PC-9 (cell line): Measurements from ENCODE around the gene GLCE. TPM values are rescaled to one million over a fixed set of nuclear protein-coding genes. Genes with fewer than 3 reads are reported as not detected.

ENCODE experiments used
- BruUV-seq: library from RNA; stranded (reverse); fragments of 400-500 nt; replicated peaks from 2 replicates; lab custom pipeline; 2021; lab: Mats Ljungman, UMichigan
- CTCF ChIA-PET: fragments of 300-600 bp; sonication (Branson Sonifier 250); formaldehyde crosslinking; loops from one replicate; lab custom pipeline; 2022; ENCODE audit warnings: antibody characterized with exemption; lab: Charles Lee
- POLR2A ChIA-PET: fragments of 300-600 bp; sonication (Branson Sonifier 250); formaldehyde crosslinking; loops from one replicate; lab custom pipeline; 2022; ENCODE audit warnings: antibody characterized with exemption; ENCODE audit not compliant: unreplicated experiment; lab: Charles Lee
- DNase-seq, 2 experiments: peaks; one replicate each; pipeline versions ENCODE4 v3.0.0 to v3.0.0-alpha.2; 2015 to 2022; ENCODE audit warnings: mixed read lengths in 1 of 2
- H2AFZ ChIP-seq: fragments of 200-600 bp; sonication (generic); 2 replicates; pipeline ENCODE4 v1.8.1; 2017; ENCODE audit warnings: antibody characterized with exemption
- H3F3A ChIP-seq: fragments of 200-600 bp; sonication (generic); 2 replicates; pipeline ENCODE4 v1.8.1; 2017; ENCODE audit warnings: antibody characterized with exemption, mild to moderate bottlenecking, low read depth; ENCODE audit not compliant: insufficient read depth
- H3K27ac ChIP-seq: fragments of 200-600 bp; sonication (generic); 2 replicates; pipeline ENCODE4 v1.6.1; 2016; ENCODE audit warnings: mixed run types
- H3K27me3 ChIP-seq: fragments of 200-600 bp; sonication (generic); 2 replicates; pipeline ENCODE4 v1.6.1; 2016; ENCODE audit warnings: low read depth, mixed run types; ENCODE audit not compliant: insufficient read depth
- H3K36me3 ChIP-seq: fragments of 200-600 bp; sonication (generic); 2 replicates; pipeline ENCODE4 v1.6.1; 2016; ENCODE audit warnings: low read depth, mixed run types
- H3K4me1 ChIP-seq: fragments of 200-600 bp; sonication (generic); replicated peaks from 2 replicates; pipeline ENCODE4 v1.6.1; 2016; ENCODE audit warnings: mixed run types; ENCODE audit not compliant: insufficient read depth
- H3K4me2 ChIP-seq: fragments of 200-600 bp; sonication (generic); 2 replicates; pipeline ENCODE4 v1.6.1; 2017; ENCODE audit warnings: mixed run types
- H3K4me3 ChIP-seq: fragments of 200-600 bp; sonication (generic); 2 replicates; pipeline ENCODE4 v1.6.1; 2016; ENCODE audit warnings: mixed run types
- H3K79me2 ChIP-seq: fragments of 200-600 bp; sonication (generic); 2 replicates; pipeline ENCODE4 v1.6.1; 2017; ENCODE audit warnings: low read depth, mixed run types
- H3K9me2 ChIP-seq: fragments of 200-600 bp; sonication (generic); 2 replicates; pipeline ENCODE4 v1.8.1; 2017; ENCODE audit warnings: mild to moderate bottlenecking; ENCODE audit not compliant: insufficient read depth
- H3K9me3 ChIP-seq: fragments of 200-600 bp; sonication (generic); 2 replicates; pipeline ENCODE4 v1.8.1; 2016; ENCODE audit warnings: low read depth; ENCODE audit not compliant: insufficient read depth
- H4K20me1 ChIP-seq: fragments of 200-600 bp; sonication (generic); 2 replicates; pipeline ENCODE4 v1.8.1; 2017; ENCODE audit not compliant: insufficient read depth
- EZH2 ChIP-seq: fragments of 200-600 bp; sonication (generic); IDR thresholded peaks from 2 replicates; pipeline ENCODE4 v1.8.0; 2017; ENCODE audit warnings: antibody characterized with exemption, low read depth
- intact Hi-C: fragments of 100-400 bp; cut with micrococcal nuclease; formaldehyde crosslinking; loops from one replicate; pipeline ENCODE4 v1.10.0; 2022; ENCODE audit not compliant: unreplicated experiment
- total RNA-seq: library from RNA; stranded (reverse); gene quantifications from 2 replicates; pipeline ENCODE4 v1.2.3, GENCODE V29; 2021
- TF ChIP-seq, protein P1 (sequence below): fragments of 200-600 bp; sonication (generic); conservative IDR thresholded peaks from 2 replicates; pipeline ENCODE4 v1.6.1; 2017; ENCODE audit warnings: mixed run types, antibody characterized with exemption, mild to moderate bottlenecking, moderate library complexity

GLCE gene
- total RNA-seq, 1 experiment from 2014 or later, result 31.3 TPM

DNA sequence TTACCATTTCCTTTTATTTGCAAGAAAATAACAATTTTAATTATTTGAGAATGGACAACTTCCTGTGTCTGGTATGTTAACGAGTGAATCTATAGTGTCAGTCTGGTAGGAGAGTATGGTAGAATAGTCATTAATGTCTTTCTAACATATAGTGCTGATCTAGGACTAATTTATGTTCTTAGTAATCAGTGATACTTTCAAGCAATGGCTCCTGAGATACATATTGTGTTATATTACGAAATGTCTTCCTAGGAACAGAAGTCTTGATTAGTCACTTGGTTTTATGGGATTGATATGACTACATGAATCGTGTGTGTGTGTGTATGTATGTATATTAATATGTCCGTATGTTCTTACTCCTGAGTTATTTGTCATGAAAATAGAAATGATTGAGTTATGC, 71.7 kb downstream of the GLCE start:
- no peaks in the 10 kb centered on the region for H3K4me1 ChIP-seq
- no peak overlapping the region for H3K4me3 ChIP-seq
- H3K9me2 ChIP-seq, result no peaks in the 10 kb centered on the region
- H3K9me3 ChIP-seq, result no peaks in the 10 kb centered on the region
- no peak for TF ChIP-seq EZH2
- intact Hi-C loops, result no loop called here
- ChIA-PET CTCF (no interaction called here), POLR2A (no interaction called here)
- DNase-seq, result no peak
- H3K27ac ChIP-seq, result no peak overlapping the region
- no peaks in the 10 kb centered on the region for H4K20me1 ChIP-seq
- H3F3A ChIP-seq, result no peaks in the 10 kb centered on the region
- BruUV-seq, result no TSS peak
- H3K36me3 ChIP-seq, result peaks cover 5% of the 10 kb centered on the region; the same call in 1 of the 2 replicates
- no peak overlapping the region for H2AFZ ChIP-seq
- H3K79me2 ChIP-seq, result no peaks in the 10 kb centered on the region
- no peak overlapping the region for H3K4me2 ChIP-seq
- H3K27me3 ChIP-seq, result no peaks in the 10 kb centered on the region

DNA sequence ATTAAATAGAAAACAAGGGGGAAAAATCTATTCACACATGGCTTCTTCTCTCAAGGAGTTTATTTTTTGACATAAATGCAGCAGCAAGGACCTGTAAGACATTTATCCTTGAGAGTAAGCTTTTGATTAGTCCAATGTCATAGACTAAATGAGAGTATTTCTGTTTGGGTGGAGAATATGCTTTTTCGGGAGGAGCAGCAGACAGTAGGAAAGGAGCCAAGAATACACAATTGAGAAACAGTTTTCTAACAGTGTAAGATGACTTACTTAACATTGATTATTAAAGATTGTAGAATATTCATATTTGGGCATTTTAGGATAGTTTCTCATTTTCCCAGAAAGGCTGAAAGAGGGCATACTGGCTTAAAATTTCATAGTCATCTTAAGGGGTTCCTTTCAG, 72.3 kb downstream of the GLCE start:
- no peak for DNase-seq
- Histone ChIP-seq H3K9me3 (no peaks in the 10 kb centered on the region), H3K9me2 (no peaks in the 10 kb centered on the region), H3K4me1 (no peaks in the 10 kb centered on the region), H3K27me3 (no peaks in the 10 kb centered on the region), H3K4me3 (no peak overlapping the region), H3K36me3 (peaks cover 5% of the 10 kb centered on the region; the same call in 1 of the 2 replicates), H3K4me2 (no peak overlapping the region), H3K79me2 (no peaks in the 10 kb centered on the region), H4K20me1 (no peaks in the 10 kb centered on the region), H3F3A (no peaks in the 10 kb centered on the region), H3K27ac (no peak overlapping the region), H2AFZ (no peak overlapping the region)
- no peak for TF ChIP-seq EZH2
- TF ChIP-seq, protein P1, sequence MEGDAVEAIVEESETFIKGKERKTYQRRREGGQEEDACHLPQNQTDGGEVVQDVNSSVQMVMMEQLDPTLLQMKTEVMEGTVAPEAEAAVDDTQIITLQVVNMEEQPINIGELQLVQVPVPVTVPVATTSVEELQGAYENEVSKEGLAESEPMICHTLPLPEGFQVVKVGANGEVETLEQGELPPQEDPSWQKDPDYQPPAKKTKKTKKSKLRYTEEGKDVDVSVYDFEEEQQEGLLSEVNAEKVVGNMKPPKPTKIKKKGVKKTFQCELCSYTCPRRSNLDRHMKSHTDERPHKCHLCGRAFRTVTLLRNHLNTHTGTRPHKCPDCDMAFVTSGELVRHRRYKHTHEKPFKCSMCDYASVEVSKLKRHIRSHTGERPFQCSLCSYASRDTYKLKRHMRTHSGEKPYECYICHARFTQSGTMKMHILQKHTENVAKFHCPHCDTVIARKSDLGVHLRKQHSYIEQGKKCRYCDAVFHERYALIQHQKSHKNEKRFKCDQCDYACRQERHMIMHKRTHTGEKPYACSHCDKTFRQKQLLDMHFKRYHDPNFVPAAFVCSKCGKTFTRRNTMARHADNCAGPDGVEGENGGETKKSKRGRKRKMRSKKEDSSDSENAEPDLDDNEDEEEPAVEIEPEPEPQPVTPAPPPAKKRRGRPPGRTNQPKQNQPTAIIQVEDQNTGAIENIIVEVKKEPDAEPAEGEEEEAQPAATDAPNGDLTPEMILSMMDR, result no peak
- POLR2A ChIA-PET, result no interaction called here
- intact Hi-C loops, result no loop called here
- CTCF ChIA-PET, result interaction anchor here (0.7 kb wide), 1 partner anchor 322 kb away, joined by 6 read pairs; no protein-coding TSS in a partner anchor
- no TSS peak for BruUV-seq

DNA sequence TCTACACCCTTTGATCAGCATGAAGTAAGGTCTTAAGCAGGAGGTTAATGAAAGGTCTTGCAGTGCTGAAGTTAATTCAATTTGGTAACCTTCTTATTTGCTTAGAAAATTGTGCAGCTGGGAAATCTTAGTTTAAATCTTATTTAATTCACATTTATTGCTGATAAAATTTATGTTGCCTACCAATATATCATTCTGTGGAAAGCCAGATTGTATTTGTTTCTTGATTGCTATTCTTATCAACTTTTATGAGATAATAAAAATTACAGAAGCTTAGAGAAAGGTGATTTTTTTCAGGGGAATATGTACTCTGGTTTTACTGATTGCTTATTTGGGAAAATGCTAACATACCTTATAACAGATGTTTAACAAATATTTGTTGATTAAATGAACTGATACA, 74.2 kb downstream of the GLCE start:
- Histone ChIP-seq H3K36me3 (no peaks in the 10 kb centered on the region), H3K9me2 (no peaks in the 10 kb centered on the region), H3K9me3 (no peaks in the 10 kb centered on the region), H2AFZ (no peak overlapping the region), H3K4me3 (no peak overlapping the region), H3K4me2 (no peak overlapping the region), H4K20me1 (no peaks in the 10 kb centered on the region), H3K27ac (no peak overlapping the region), H3K4me1 (no peaks in the 10 kb centered on the region), H3F3A (no peaks in the 10 kb centered on the region), H3K27me3 (no peaks in the 10 kb centered on the region), H3K79me2 (no peaks in the 10 kb centered on the region)
- ChIA-PET CTCF (no interaction called here), POLR2A (no interaction called here)
- TF ChIP-seq, protein P1, result no peak
- TF ChIP-seq EZH2, result no peak
- DNase-seq, result no peak
- no TSS peak for BruUV-seq
- intact Hi-C loops, result no loop called here

DNA sequence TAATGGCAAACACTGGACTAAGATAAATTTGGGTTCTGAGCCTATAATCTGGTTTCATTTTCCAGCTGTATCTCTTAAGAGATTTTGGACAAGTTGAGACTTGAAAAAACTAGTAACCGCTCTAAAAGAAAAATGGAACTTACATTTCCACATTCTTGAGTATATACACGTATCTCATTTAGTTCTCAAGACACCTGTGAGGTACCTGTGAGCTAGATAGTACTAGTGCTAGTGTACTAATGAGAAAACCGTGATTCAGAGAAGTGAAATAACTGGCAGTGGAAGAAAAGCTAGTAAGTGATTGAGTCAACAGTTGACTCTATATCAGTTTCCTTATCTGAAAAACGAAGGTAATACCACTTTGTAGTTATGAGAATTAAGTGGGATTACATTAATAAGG, 76.1 kb downstream of the GLCE start:
- ChIA-PET CTCF (no interaction called here), POLR2A (no interaction called here)
- Histone ChIP-seq H3K79me2 (no peaks in the 10 kb centered on the region), H3F3A (no peaks in the 10 kb centered on the region), H3K4me3 (no peak overlapping the region), H2AFZ (no peak overlapping the region), H3K4me2 (no peak overlapping the region), H3K27me3 (no peaks in the 10 kb centered on the region), H3K9me2 (no peaks in the 10 kb centered on the region), H3K27ac (no peak overlapping the region), H4K20me1 (no peaks in the 10 kb centered on the region), H3K36me3 (no peaks in the 10 kb centered on the region), H3K9me3 (no peaks in the 10 kb centered on the region), H3K4me1 (no peaks in the 10 kb centered on the region)
- no peak for TF ChIP-seq EZH2
- TF ChIP-seq, protein P1, result no peak
- BruUV-seq, result no TSS peak
- DNase-seq, result no peak
- intact Hi-C loops, result no loop called here
